Stimulated activated CD4-positive, alpha-beta T cell treated with anti-CD3 and anti-CD28 coated beads, Interleukin-4, amount 100 ng/mL, for 48 hours (primary cell): Measurements from ENCODE around the gene DNAJC11.
"Not testable (repeated sequence)": the region's sequence is repeated elsewhere in the genome, so short reads cannot be mapped to it uniquely, and the experiment has no call there.

Experiments used
- DNase-seq, 2 donors: peaks; one replicate each; pipeline ENCODE4 v3.0.0-alpha.2; 2020; ENCODE audit warnings: low read depth in 2 of 2

DNAJC11 gene

DNA sequence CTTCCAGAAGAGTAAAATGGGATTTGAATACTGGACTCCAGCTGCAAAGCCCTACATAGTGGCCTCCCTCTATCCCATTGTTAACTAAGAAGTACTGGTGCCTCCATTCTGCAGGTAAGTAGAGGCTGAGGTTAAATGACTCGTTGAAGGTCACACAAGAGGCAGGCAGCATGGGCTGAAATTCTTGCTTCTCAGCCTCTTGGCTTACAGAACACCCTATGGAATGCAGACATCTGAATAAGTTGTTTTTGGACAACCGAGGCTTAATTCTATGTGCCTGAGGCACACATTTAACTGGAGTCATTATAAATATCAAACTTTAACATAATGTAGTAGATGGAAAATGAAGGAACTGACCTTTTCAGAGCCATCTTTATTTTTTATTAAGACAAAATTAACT, 5.7 kb downstream of the DNAJC11 start:
- no peak for DNase-seq

DNA sequence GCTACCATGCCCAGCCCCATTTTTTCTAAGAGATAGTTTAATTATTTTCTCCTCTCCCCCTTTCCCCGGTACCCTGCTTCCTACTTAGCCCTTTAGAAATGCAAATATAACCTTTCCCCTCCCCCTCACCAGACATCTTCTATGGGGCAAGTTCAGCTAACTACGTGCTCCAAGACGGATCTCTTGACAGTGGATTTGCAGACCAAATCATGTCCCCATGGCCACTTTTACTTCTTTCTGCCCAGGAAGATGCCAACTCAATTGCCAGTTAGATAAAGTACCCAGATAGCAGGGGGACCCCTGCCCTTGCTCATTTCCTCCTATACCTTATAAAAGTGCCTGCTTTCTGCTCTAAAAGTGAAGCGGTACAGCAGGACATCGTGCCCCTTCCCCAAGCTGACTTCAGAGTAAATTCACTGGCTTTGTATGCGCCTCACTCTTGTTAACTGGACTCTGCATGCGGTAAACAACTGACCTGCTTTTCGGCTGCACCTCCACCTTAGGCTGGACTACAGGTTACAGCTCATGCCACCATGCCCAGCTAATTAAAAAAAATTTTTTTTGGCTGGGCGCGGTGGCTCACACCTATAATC, 7.4 kb downstream of the DNAJC11 start:
- no peak for DNase-seq

DNA sequence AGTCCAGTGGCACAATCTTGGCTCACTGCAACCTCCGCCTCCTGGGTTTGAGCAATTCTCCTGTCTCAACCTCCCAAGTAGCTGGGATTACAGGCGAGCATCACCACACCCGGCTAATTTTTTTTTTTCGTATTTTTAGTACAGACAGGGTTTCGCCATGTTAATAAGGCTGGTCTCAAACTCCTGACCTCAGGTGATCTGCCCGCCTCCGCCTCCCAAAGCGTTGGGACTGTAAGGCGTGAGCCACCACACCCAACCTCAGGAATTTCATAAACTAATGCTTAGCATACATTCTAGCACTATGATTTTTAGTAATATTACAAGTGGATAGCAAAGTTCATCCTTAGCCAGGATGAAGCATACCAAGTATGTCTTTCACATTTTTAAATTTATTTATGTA, 8.7 kb downstream of the DNAJC11 start:
- no peak for DNase-seq

DNA sequence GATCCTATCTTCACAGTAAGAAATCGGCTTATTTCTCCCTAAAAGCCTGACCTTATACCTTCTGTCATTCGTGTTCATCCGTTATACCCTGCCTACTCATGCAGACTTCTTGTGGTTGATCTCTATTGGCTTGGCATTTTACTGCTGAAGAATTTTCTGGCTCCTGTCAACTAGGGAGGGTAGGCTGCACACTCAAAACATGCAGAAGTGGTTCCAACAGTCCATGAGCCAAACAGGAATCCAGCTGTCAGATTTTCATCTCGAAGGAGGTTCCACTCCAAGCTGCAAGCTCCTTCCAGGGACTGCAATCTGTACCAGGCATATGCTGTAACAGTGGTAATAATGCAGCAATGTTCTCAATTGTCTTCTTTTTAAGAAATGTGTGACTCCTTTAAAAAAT, 10.1 kb downstream of the DNAJC11 start:
- no peak for DNase-seq

DNA sequence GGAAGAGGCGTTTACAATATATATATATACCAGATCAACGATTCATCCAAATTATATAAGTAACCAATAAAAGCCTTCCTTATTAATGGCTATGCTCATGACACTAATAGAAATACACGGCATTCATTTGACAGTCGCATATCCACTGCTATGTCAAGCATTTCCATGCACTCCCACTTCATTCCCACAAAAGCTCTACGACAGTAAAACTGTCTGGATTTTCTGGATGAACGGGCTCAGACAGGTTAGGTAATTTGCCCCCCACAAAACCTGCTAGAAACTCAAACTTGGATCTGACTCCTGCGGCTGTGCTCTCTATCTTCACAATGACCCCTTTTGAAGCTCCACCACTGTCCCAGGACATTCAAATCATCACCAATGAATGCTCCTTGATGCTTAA, 11.4 kb downstream of the DNAJC11 start:
- no peak for DNase-seq

DNA sequence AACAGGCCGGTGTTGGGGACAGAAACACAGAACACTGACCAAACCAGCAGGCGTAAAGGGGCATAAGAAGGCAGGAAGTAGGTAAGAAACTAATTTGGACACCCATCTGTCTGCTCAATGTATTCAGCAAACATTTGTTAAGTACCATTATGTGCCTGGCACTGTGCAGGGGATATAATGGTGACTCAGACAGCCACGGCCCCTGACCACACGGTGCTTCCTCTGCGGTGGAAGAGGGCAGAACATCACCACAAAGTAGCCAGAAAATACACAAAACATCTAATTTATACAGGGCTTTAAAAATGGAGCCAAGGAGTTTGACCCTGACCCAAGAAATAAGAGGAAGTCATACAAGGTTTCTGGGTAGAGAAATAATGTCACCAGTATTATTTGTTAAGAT, 12.9 kb downstream of the DNAJC11 start:
- no peak for DNase-seq

DNA sequence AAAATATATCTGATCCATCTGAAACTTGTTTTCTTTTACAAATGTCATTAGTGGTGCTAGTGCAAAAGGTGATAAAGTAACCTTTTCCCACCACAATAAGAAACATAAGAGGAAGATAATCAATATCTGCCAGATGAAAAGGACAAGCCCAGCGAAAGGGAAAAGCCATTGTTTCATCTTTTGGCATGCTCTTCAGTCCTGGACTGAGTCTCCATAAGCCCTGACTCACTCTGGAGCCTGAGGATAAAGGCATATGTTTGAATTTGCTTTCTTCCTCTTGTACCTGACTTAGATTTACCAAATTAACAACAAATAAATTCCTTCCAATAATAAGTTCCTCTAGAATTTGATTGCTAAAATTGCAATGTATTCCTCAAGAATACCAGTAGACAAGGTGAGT, 13.6 kb downstream of the DNAJC11 start:
- DNase-seq, result no peak

DNA sequence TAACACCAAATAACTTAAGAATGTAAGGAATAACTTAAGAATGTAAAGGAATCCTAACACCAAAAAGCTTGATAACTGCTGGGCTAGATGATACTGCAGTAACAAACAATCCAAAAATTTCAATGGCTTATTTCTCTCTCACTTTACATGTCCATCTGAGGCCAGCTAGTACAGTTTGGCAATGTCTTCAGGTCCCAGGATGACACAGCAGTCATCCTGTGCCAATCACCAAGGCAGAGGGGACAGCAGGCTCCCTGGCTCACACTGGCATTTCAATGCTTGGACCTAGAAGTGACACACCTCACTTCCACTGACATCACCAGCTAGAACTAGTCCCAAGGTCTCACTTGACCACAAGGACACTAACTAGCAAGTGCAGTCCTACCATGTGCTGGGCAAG, 15.3 kb downstream of the DNAJC11 start:
- no peak for DNase-seq

DNA sequence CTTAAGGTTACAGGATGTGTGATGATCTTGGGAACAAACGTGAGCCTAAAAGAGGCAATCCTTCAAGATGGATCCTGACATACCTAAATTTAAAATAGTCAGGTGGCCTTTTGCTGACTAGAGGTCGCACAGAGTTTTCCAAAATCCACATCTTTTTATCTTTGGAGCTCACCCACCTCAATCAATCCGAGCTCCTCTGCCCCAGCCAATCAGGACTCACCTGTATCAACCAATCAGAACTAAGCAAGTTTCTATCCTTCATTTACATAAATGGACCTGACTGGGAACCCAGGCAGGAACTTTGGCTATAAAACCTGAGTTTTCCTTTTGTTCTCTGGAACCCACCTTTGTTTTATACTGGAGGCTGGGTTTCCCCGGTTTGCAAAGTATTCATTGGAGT, 16.2 kb downstream of the DNAJC11 start:
- no peak for DNase-seq

DNA sequence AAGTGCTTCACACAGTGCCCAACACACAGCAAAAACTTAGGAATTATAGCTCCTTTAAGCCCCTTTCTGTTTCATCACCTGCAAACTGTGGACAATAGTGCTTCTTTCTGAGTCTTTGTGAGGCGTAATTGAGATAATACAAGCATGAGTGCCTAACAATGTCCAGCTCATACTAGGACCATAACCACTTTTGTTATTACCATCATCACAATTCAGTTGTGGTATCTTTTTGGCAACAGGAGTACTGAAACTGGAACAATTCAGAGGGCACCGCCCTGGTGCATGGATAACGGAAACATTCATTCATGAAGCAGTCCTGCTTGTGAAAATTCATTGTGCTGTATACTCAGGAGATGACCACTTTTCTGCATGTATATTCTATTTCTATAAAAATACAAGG, 18.2 kb downstream of the DNAJC11 start:
- no peak for DNase-seq

DNA sequence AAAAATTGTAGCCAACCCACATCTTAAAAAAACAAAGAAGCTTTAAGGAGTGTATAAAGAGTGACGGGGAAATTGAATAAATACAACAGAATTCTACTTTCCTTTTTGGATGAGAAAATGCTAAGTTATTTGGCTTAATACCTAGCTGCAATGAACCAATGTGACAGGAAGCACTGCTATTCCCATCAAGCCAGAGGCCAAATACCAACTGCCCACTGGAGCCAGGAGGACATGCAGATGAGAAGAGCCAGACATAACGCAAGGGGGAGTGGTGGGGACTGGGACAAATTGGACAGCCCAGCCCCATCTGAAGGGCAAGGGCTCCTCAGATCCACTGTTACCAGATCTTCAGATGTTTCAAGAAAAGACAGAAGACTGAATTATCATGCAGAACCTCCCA, 25.7 kb downstream of the DNAJC11 start:
- DNase-seq, result no peak

DNA sequence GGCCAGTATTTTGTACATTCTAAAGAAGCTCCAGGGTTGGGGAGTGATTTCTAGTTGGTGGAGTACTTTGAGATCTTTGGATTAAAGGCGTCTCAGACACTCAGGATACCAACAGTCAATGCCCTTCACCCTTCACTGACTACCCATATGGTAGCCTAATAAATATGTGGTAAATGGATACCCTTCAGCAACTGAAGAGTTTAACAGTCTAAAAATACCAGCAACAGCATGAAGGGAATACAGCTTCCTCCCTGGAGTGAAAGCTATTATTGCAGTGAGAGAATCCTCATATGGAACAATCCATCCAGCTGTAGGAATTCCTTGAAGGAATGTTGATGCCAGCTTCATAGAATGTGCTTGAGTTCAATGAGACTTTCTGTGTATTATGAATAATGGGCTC, 26.8 kb downstream of the DNAJC11 start:
- DNase-seq, result no peak

DNA sequence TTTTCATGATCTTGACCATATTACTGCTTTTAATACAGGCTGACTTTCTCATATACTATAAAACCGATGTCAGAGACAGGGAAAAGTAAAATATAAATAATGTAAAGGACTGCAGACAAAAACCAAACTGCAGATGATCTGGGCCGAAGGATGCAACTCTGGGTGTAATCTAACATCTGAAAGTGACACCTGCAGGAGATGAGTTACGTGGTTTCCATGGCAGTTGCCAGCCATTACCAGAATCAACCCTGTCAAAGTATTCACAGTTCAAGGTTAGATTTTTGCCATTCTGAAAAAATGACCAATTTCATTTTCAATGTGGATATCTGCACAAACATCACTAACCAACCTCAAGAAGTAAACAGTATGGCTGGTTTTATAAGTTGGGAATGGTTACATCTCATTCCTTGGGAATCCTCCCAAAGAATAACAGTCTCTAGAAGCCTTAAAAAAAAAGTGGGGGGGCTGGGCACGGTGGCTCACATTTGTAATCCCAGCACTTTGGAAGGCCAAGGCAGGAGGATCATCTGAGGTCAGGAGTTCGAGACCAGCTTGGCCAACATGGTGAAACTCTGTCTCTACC, 27.7 kb downstream of the DNAJC11 start:
- DNase-seq, result no peak

DNA sequence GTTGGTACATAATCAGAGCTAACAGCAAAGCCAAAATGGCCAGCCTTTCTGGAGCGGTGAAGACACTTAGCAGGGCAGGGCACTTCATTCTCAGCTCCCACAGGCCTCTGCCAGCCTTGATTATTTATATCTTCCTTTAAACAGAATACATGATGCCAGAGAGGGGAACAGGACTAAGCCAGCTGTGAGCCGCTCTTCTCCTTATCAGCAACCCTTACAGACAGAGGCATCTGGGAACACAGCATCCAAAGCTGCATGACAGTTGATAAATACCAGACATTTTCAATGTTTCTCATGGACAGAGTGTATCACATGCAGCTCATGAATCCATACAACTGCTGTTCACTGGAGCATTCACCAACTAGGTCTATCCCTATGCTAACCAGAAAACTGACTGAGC, 29.1 kb downstream of the DNAJC11 start:
- DNase-seq, result no peak

DNA sequence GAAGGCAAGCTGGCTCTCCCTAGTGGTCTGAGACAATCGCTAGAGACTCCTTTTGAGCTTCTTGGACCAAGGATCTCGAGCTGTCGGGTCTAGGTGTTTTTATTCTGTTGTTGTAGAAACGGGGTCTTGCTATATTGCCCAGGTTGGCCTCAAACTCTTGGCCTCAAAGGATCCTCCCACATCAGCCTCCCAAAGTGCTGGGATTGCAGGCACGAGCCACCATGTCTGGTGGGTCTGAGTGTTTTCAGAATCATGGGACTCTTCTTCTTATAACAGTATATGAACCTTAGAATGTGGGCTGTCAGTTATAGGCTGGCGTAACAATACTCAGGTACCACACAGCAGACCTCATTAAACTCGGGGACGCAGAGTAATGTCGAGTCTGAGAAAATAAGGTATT, 33.1 kb downstream of the DNAJC11 start:
- no peak for DNase-seq

DNA sequence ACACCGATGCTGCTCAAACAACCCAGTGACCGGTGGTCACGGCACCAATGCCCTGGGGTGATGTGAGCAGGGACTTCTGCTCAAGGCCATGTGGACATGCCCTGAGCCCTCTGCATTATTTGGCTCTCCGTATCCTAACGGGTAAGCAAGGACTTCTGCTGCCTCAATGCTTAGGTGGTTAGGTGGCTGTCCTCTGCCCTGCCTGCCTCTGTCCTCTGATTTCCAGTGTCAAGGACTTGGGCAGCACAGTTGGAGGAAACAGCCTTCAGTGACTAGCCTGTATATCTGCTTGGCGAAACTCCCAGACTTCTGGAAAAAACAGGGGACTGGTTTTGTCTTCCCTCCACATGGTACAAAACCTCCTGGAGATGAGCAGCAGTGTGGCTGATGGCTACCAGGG, 34.5 kb downstream of the DNAJC11 start:
- no peak for DNase-seq

DNA sequence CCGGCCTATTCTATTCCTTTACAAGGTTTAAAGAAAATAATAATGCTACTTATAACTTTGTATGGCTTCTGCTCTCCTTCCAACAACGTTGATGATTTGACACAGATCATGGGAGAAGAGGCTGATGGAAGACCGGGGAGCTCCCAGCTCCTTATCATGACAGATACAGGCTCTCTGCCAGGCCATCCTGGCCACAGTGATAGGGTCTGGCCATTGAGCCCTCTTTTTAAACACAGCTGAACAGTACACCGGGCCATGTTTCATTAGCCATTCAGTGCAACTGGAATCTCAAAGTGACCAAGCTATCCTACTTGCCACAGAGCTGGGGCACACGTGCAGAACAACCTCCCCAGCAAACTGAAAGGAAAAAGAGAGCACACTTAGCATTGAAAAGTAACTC, 34.9 kb downstream of the DNAJC11 start:
- no peak for DNase-seq

DNA sequence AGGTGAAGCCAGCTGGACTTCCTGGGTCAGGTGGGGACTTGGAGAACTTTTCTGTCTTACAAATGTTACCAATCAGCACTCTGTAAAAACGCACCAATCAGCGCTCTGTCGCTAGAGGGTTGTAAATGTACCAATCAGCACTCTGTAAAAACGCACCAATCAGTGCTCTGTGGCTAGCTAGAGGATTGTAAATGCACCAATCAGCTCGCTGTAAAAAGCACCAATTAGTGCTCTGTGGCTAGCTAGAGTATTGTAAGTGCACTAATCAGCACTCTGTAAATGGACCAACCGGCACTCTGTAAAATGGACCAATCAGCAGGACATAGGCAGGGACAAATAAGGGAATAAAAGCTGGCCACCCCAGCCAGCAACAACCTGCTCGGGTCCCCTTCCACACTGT, 39.1 kb downstream of the DNAJC11 start:
- DNase-seq, result not testable (repeated sequence)

DNA sequence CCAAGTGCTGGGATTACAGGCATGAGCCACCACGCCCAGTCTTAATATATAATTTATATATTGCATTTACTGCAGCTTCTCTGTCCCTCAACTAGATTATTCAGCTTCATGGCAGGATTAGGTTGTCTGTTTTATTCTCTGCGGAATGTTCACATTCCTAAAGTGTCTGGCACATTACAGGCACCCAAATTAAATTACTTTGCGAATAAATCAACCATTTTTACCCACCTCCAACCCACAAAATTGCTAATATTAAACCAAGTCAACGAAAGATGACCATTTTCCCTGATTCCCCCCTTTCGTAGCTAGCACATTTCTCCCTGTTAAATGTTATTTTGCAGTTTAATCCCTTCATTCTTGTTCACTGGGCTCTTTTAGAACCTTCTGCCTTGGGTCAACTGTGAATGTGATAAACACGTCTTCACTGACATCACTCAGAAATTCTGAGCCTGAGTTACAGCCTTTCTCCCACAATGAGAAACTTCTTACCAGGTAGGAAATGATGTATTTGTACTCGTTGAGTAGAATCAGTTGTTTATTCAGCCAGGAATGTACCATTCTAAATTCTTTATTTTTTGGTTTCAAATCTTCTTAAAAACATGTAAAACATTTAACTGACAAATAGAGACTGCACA, 41.1 kb downstream of the DNAJC11 start:
- no peak for DNase-seq

DNA sequence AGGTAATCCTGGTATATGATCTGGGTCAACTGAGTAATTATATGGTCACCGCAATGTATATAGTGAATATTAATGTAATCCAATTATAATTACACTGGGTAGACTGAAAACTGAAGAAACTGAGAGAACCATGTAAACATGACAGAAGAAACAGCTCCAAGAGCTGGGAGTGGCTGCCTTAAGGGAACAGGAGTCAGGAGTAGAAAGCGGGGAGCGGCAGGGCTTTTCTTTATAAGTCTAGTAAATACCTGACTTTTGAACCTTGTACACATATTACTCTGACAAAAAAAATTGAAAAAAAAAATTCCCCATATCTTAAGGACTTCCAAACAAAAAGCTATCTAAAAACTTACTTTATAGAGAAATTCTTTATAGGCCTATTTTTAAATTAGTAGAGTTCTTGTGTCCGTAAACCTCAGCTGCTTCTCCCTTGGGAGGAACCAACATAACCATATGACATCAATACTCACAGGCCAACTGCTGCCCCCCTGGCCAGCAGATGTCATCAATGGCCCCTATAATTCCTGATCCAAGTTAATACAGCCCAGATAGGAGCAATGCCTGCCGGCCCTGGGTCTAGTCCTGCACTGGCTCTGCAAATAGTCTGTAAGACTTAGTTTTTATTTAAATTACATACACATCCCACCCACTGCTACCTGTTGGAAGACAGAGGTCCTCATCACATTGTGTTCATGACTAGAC, 43.1 kb downstream of the DNAJC11 start:
- no peak for DNase-seq

DNA sequence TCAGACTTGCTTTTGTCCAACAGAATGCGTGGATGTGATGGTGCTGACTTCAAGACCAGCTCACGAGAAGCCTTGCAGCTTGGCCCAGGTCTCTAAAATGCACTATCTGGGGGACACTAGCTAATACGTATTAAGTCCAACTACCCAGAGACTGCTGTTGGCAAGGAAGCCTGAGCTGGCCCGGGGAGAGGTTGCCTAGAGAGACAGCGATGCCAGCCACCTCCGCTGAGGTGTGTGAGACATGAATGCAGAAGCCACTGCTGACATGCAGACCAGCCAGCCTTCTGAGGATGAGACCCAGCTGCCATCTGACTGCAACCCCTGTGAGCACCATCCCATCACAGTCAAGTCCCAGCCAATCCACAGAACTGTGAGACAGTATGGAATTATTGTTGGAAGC, 44.5 kb downstream of the DNAJC11 start:
- no peak for DNase-seq

DNA sequence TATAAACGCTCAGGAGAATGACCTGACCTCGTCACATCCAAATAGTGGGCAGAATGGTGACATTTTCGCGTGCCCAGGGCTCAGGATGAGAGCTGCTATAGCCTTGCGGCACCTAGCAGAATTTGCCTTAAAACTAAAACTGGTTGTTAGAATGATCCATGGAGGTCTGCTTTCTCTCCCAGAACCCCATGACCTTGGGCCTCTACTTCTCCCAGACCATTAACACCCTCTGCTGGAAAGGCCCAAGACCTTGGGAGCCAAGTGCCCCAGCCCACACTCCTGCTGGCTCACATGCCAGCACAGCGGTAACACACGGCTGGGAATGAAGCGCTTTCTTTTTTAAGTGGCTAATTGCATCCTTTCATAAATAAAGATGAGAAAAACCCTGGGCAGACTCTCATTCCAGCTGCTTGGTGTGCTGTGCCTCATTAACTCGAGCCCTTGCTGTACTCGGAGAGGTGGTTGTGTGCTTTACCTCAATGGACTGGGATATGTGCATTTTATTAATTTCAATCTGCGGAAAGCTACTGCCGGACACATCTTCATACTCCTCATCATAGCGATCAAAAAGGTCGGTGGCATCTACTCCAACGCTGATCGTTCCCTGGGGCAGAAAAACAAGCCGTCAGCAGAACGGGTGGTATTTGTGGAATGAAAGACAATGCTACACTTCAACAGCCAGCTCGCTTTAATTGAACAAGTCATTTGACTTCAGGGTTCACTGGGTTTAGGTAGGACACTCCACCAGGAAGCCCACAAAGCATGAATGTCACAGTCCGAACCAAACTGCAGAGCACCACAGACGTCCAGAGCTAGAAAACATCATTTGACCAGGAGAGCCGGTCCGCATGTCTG, 48.0 kb downstream of the DNAJC11 start:
- no peak for DNase-seq
